IMR-90 (cell line): Measurements from ENCODE around the gene OCIAD1. TPM values are rescaled to one million over a fixed set of nuclear protein-coding genes. Genes with fewer than 3 reads are reported as not detected.

Experiments
- ATAC-seq: fragments of 200-7000 bp; cut with Tn5 transposase; 2 replicates; pipeline ENCODE4 v1.9.1; 2020; ENCODE audit warnings: low read depth, mild to moderate bottlenecking, moderate library complexity
- BruUV-seq: library from RNA; stranded (reverse); fragments of 400-500 nt; replicated peaks from 2 replicates; lab custom pipeline; 2021; lab: Mats Ljungman, UMichigan
- CTCF ChIA-PET: fragments of 300-600 bp; formaldehyde crosslinking; extraction: SDS; loops from one replicate; lab custom pipeline; 2021; ENCODE audit warnings: antibody characterized with exemption; lab: Yijun Ruan, JAX
- POLR2A ChIA-PET: fragments of 300-600 bp; sonication (Branson Sonifier 250); formaldehyde crosslinking; loops from one replicate; lab custom pipeline; 2022; ENCODE audit warnings: antibody characterized with exemption; ENCODE audit not compliant: unreplicated experiment; lab: Charles Lee
- DNase-seq: peaks from one replicate; pipeline ENCODE4 v3.0.0; 2013
- H2AFZ ChIP-seq: replicated peaks from 2 replicates; pipeline ENCODE3; 2013; ENCODE audit warnings: low read length, mild to moderate bottlenecking; ENCODE audit not compliant: poor library complexity
- H2AK5ac ChIP-seq: 2 replicates; pipeline ENCODE4 v1.6.1; 2013; ENCODE audit warnings: low read depth, low read length, inconsistent platforms
- H2AK9ac ChIP-seq: replicated peaks from 2 replicates; pipeline ENCODE3; 2013; ENCODE audit warnings: mild to moderate bottlenecking, low read depth, low read length, moderate library complexity; ENCODE audit not compliant: poor library complexity
- H2BK120ac ChIP-seq: 2 replicates; pipeline ENCODE4 v1.6.1; 2013; ENCODE audit warnings: low read depth, low read length, inconsistent platforms
- H2BK15ac ChIP-seq: 3 replicates; pipeline ENCODE4 v1.6.1; 2013; ENCODE audit warnings: low read depth, low read length, inconsistent platforms
- H2BK20ac ChIP-seq: 2 replicates; pipeline ENCODE4 v1.6.1; 2013; ENCODE audit warnings: low read depth, mild to moderate bottlenecking, inconsistent platforms, low read length, moderate library complexity
- H2BK5ac ChIP-seq: 2 replicates; pipeline ENCODE4 v1.6.1; 2013; ENCODE audit warnings: mild to moderate bottlenecking, low read depth, low read length, inconsistent platforms; ENCODE audit not compliant: poor library complexity, severe bottlenecking
- H3K14ac ChIP-seq: replicated peaks from 2 replicates; pipeline ENCODE4 v1.6.1; 2013; ENCODE audit warnings: low read depth, low read length, inconsistent platforms
- H3K18ac ChIP-seq: 2 replicates; pipeline ENCODE4 v1.6.1; 2013; ENCODE audit warnings: low read depth, low read length, control low read depth
- H3K23ac ChIP-seq: 2 replicates; pipeline ENCODE4 v1.6.1; 2013; ENCODE audit warnings: low read depth, low read length, inconsistent platforms
- H3K27ac ChIP-seq: 2 replicates; pipeline ENCODE4 v1.5.1; 2013; ENCODE audit warnings: mild to moderate bottlenecking, control low read depth, low read length; ENCODE audit not compliant: insufficient read depth
- H3K27me3 ChIP-seq: 2 replicates; pipeline ENCODE4 v1.6.1; 2013; ENCODE audit warnings: low read length; ENCODE audit not compliant: control insufficient read depth, insufficient read depth
- H3K36me3 ChIP-seq: 2 replicates; pipeline ENCODE4 v1.6.1; 2013; ENCODE audit warnings: low read length, mixed read lengths; ENCODE audit not compliant: control insufficient read depth, insufficient read depth
- H3K4ac ChIP-seq: 2 replicates; pipeline ENCODE4 v1.6.1; 2013; ENCODE audit warnings: low read depth, low read length, inconsistent platforms
- H3K4me1 ChIP-seq: 2 replicates; pipeline ENCODE4 v1.6.1; 2013; ENCODE audit warnings: low read length, mixed read lengths; ENCODE audit not compliant: control insufficient read depth, insufficient read depth
- H3K4me2 ChIP-seq: 2 replicates; pipeline ENCODE4 v1.6.1; 2013; ENCODE audit warnings: low read depth, mild to moderate bottlenecking, control low read depth, low read length, moderate library complexity
- H3K4me3 ChIP-seq: 2 replicates; pipeline ENCODE4 v1.5.1; 2013; ENCODE audit warnings: low read depth, mild to moderate bottlenecking, control low read depth, low read length, moderate library complexity; ENCODE audit not compliant: insufficient read depth
- H3K56ac ChIP-seq: 2 replicates; pipeline ENCODE4 v1.6.1; 2013; ENCODE audit warnings: low read length, inconsistent platforms; ENCODE audit not compliant: insufficient read depth; ENCODE audit errors: extremely low read depth
- H3K79me1 ChIP-seq, 2 experiments: 2 replicates each; pipeline ENCODE4 v1.6.1; 2013; ENCODE audit warnings: low read length in 2 of 2, inconsistent platforms in 1 of 2, low read depth in 1 of 2
- H3K9ac ChIP-seq: 2 replicates; pipeline ENCODE4 v1.6.1; 2013; ENCODE audit warnings: low read depth, low read length, control low read depth
- H3K9me1 ChIP-seq: 2 replicates; pipeline ENCODE4 v1.6.1; 2013; ENCODE audit warnings: low read length, inconsistent platforms; ENCODE audit not compliant: insufficient read depth
- H3K9me3 ChIP-seq: 2 replicates; pipeline ENCODE4 v1.6.1; 2013; ENCODE audit warnings: low read length; ENCODE audit not compliant: control insufficient read depth, insufficient read depth
- H4K20me1 ChIP-seq: 2 replicates; pipeline ENCODE4 v1.6.1; 2013; ENCODE audit warnings: low read length, inconsistent platforms; ENCODE audit not compliant: insufficient read depth
- H4K5ac ChIP-seq: 2 replicates; pipeline ENCODE4 v1.6.1; 2013; ENCODE audit warnings: mild to moderate bottlenecking, low read depth, low read length, control low read depth
- H4K8ac ChIP-seq, 2 experiments: 2 replicates each; pipeline ENCODE4 v1.6.1; 2013; ENCODE audit warnings: low read depth in 2 of 2, low read length in 2 of 2, control low read depth in 1 of 2, inconsistent platforms in 1 of 2
- H4K91ac ChIP-seq: 2 replicates; pipeline ENCODE4 v1.6.1; 2013; ENCODE audit warnings: low read depth, low read length, inconsistent platforms; ENCODE audit not compliant: insufficient read depth
- BHLHE40 ChIP-seq: fragments of 150-350 bp; IDR thresholded peaks from 2 replicates; pipeline ENCODE4 v1.6.1; 2016; ENCODE audit warnings: mild to moderate bottlenecking, low read depth, low read length
- CEBPB ChIP-seq: IDR thresholded peaks from 2 replicates; pipeline ENCODE4 v1.6.1; 2012; ENCODE audit warnings: low read depth, low read length, improper control_type of control experiment
- CHD1 ChIP-seq: IDR thresholded peaks from 2 replicates; pipeline ENCODE4 v1.6.1; 2012; ENCODE audit warnings: low read depth, low read length, improper control_type of control experiment
- CTCF ChIP-seq: conservative IDR thresholded peaks from 2 replicates; pipeline ENCODE4 v1.5.1; 2012; ENCODE audit warnings: mild to moderate bottlenecking, low read depth, low read length, improper control_type of control experiment
- MAFK ChIP-seq: IDR thresholded peaks from 2 replicates; pipeline ENCODE4 v1.6.1; 2012; ENCODE audit warnings: low read depth, low read length, improper control_type of control experiment
- MAZ ChIP-seq: IDR thresholded peaks from 2 replicates; pipeline ENCODE4 v1.6.1; 2012; ENCODE audit warnings: low read depth, mild to moderate bottlenecking, low read length, improper control_type of control experiment, moderate library complexity, borderline replicate concordance
- NFE2L2 ChIP-seq: fragments of 150-350 bp; IDR thresholded peaks from 2 replicates; pipeline ENCODE4 v1.6.1; 2016; ENCODE audit warnings: low read depth, mild to moderate bottlenecking, low read length
- POLR2A ChIP-seq: IDR thresholded peaks from 2 replicates; pipeline ENCODE4 v1.6.1; 2012; ENCODE audit warnings: mild to moderate bottlenecking, low read depth, low read length
- USF2 ChIP-seq: fragments of 150-350 bp; IDR thresholded peaks from 2 replicates; pipeline ENCODE4 v1.6.1; 2017; ENCODE audit warnings: mild to moderate bottlenecking, antibody characterized with exemption, low read length, low read depth
- dilution Hi-C: fragments of 300-500 bp; cut with HindIII; formaldehyde crosslinking; loops from one replicate; pipeline ENCODE4 v1.14.3; 2018; ENCODE audit warnings: low sequenced_read_pairs; ENCODE audit not compliant: unreplicated experiment
- in situ Hi-C: fragments of 300-500 bp; cut with MboI; formaldehyde crosslinking; loops from 3 replicates; pipeline ENCODE4 v1.14.3; 2019; ENCODE audit warnings: low sequenced_read_pairs, inconsistent platforms, mixed read lengths
- intact Hi-C: fragments of 100-400 bp; cut with micrococcal nuclease; formaldehyde crosslinking; loops from 2 replicates; pipeline ENCODE4 v1.10.0; 2022
- polyA plus RNA-seq, 3 experiments: library from polyadenylated mRNA; depleted of rRNA; stranded (reverse); fragments of >200 nt; gene quantifications; 2 replicates each; pipeline ENCODE4 v1.2.3, GENCODE V29; 2012; ENCODE audit warnings: low replicate concordance in 1 of 3
- total RNA-seq: library from RNA; depleted of rRNA; stranded (reverse); fragments of >200 nt; gene quantifications from 2 replicates; pipeline ENCODE4 v1.2.3, GENCODE V29; 2012

Gene OCIAD1
- total and polyA plus RNA-seq, 2 of the 4 experiments (the other 2 are of a cell fraction), result 86.9 to 112 TPM

GRCh38 chr4:48910511-48910910 is 79.6 kb downstream of the OCIAD1 start:
- dilution Hi-C loops, result no loop called here

More at GRCh38 chr4:48910511-48910910, 79.6 kb downstream of the OCIAD1 start:
- Histone ChIP-seq H3K4me1 (peaks cover 3% of the 10 kb centered on the region; the same call in 1 of the 2 replicates), H3K18ac (no peak overlapping the region), H3K56ac (no peak overlapping the region), H3K9ac (no peak overlapping the region), H3K36me3 (no peaks in the 10 kb centered on the region), H2BK15ac (no peak overlapping the region), H3K79me1 (peaks cover 0 to 6% of the 10 kb centered on the region in 2 experiments; a peak in 2 of 4 replicates), H4K8ac (no peak overlapping the region; a peak in 1 of 4 replicates), H3K4me3 (no peak overlapping the region), H3K9me3 (no peaks in the 10 kb centered on the region), H3K27me3 (no peaks in the 10 kb centered on the region), H2AK9ac (no peak overlapping the region), H4K20me1 (no peaks in the 10 kb centered on the region), H2AK5ac (peak overlapping the region; percentile 69; the same call in 1 of the 2 replicates), H3K4ac (no peak overlapping the region), H3K27ac (no peak overlapping the region), H2BK120ac (no peak overlapping the region), H2BK5ac (no peak overlapping the region), H3K14ac (no peak overlapping the region), H2BK20ac (no peak overlapping the region), H2AFZ (no peak overlapping the region), H3K23ac (no peak overlapping the region), H3K9me1 (peaks cover 4% of the 10 kb centered on the region), H4K91ac (no peak overlapping the region), H3K4me2 (no peak overlapping the region), H4K5ac (no peak overlapping the region)
- ChIA-PET CTCF (no interaction called here), POLR2A (no interaction called here)
- no TSS peak for BruUV-seq
- DNase-seq (no peak), ATAC-seq (no peak)
- intact Hi-C loops, result no loop called here
- in situ Hi-C loops, result no loop called here
- no peak for TF ChIP-seq CHD1
- TF ChIP-seq USF2, result no peak
- no peak for TF ChIP-seq CEBPB
- TF ChIP-seq MAFK, result no peak
- TF ChIP-seq POLR2A, result no peak
- no peak for TF ChIP-seq NFE2L2
- TF ChIP-seq CTCF, result no peak
- TF ChIP-seq BHLHE40, result no peak
- TF ChIP-seq MAZ, result no peak
